Astrocyte (in vitro differentiated cells and primary cell): ENCODE results near the gene DUSP21.

Experiments
- EZH2 ChIP-seq: IDR thresholded peaks from 2 replicates; pipeline ENCODE4 v1.6.1; 2012; ENCODE audit warnings: mild to moderate bottlenecking, low read length, inconsistent platforms; ENCODE audit not compliant: insufficient read depth
- TF ChIP-seq, protein P1 (sequence below): IDR thresholded peaks from 2 replicates; pipeline ENCODE4 v1.5.1; 2011; ENCODE audit warnings: low read depth, mild to moderate bottlenecking, inconsistent platforms, low read length, moderate library complexity; ENCODE audit not compliant: insufficient read depth

DNA sequence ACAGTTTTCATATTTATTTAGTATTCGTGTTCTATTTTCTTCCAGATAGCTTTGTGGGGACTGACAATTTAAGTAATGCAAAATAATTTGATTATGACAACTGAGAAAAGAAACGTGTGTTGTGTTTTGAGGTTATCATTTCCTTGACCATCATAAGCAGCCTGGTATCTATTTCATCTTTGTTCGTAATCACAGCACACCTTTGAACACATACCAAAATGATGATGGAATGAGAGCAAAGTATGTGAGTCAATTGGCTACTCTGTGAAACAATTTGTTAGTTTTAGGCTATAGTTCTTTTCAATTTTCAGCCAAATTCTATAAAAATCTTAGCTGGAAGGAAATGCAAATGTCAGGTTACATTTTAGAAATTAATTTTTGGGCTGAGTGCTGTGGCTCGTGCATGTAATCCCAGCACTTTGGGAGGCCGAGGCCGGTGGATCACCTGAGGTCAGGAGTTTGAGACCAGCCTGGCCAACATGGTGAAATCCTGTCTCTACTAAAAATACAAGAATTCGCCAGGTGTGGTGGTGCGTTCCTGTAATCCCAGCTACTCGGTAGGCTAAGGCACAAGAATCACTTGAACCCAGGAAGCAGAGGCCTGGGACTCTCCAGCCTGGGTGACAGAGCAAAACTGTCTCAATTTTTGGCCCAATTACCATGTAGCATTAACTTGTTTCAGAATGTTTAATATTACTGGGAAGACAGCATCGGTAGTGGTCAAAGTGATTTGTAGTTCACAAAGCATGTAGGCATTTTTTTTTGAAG is 1.1 kb upstream of the DUSP21 start:
- TF ChIP-seq, protein P1, sequence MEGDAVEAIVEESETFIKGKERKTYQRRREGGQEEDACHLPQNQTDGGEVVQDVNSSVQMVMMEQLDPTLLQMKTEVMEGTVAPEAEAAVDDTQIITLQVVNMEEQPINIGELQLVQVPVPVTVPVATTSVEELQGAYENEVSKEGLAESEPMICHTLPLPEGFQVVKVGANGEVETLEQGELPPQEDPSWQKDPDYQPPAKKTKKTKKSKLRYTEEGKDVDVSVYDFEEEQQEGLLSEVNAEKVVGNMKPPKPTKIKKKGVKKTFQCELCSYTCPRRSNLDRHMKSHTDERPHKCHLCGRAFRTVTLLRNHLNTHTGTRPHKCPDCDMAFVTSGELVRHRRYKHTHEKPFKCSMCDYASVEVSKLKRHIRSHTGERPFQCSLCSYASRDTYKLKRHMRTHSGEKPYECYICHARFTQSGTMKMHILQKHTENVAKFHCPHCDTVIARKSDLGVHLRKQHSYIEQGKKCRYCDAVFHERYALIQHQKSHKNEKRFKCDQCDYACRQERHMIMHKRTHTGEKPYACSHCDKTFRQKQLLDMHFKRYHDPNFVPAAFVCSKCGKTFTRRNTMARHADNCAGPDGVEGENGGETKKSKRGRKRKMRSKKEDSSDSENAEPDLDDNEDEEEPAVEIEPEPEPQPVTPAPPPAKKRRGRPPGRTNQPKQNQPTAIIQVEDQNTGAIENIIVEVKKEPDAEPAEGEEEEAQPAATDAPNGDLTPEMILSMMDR, result no peak
- no peak for TF ChIP-seq EZH2
